HG02678 (cell line): ENCODE measurements around the gene GPATCH2L.

Experiments used
- ATAC-seq: cut with Tn5 transposase; IDR thresholded peaks from one replicate; pipeline ENCODE4 v1.9.1; 2021; ENCODE audit warnings: mild to moderate bottlenecking, moderate library complexity; ENCODE audit not compliant: unreplicated experiment

GPATCH2L gene

DNA sequence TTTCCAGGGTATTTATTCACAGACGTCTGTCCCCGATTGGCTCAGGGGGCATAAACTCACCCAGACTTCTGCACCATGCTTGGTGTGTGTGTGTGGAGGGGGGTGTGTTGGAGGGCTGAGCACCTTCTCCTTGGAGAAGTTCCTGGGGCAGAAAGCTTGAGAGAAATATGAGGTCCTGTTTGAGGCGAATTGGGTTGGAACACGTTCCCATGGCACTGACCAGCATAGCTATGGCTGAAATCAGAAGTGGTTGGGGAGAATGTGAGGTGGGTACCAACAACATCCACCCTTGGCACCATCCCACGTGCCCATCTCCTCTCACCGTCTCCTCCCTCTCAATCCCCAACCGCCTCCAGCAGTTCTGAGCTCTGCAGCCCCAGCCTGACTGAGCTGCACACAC lies 16.0 kb upstream of the GPATCH2L start:
- ATAC-seq: no peak

DNA sequence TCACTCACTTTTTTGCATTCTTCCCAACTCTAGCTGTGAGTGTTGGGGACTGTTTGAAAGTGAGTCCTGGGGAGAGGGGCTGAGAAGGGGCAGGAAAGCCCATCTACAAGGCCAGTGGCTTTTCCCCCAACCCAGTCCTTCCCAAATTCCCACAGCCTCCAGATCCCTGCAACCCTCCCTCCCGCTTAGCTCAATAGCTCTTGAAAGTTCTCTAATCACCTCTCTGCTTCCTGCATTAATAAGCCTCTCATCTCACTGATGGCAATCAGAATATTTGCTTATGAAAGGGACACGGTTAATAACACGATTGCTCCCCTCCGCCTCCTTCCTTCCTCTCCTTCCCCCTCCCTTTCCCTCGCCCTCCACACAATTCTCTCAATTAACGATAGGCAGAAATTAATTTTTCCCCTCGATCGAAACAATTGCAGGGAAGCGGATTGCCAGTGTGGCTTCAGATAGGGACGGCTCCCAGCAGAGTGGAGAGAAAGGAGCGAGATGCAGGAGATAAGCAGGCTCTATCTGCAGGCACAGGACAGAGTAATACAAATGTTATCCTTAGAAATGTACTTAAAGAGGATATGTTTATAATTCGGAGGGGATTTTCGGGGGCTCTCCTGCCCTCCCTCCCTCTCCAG lies 15.1 kb upstream of the GPATCH2L start:
- ATAC-seq: no peak

DNA sequence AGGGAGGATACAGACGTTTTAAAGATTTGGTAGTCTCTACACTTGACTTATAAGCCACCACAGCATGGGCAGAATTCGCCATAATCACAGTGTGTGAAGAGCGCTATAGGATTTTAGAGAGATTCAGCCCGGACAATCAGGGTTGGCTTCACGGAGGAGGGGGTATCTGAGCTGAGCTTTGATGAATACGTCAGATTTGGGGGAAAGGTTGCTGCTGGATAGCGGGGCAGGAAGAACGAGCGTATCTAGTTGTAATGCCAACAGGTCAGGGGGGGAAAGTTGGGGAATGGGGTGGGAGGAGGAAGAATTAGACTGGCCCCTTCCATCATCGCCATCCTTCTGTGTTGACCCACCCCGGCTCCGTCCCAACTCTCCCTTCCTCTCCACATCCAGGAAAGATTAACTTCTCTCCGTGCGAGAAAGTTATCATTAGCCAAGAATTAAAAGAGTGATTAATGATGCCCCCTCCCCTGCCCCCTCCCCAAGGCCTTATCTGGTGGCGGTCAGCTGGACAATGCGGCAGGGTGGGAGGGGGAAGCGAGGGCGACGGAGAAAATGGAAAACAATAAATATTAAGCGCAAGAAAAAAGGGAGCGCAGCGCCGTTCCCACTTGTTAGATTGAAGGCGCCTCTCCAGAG lies 13.5 kb upstream of the GPATCH2L start:
- no peak for ATAC-seq

DNA sequence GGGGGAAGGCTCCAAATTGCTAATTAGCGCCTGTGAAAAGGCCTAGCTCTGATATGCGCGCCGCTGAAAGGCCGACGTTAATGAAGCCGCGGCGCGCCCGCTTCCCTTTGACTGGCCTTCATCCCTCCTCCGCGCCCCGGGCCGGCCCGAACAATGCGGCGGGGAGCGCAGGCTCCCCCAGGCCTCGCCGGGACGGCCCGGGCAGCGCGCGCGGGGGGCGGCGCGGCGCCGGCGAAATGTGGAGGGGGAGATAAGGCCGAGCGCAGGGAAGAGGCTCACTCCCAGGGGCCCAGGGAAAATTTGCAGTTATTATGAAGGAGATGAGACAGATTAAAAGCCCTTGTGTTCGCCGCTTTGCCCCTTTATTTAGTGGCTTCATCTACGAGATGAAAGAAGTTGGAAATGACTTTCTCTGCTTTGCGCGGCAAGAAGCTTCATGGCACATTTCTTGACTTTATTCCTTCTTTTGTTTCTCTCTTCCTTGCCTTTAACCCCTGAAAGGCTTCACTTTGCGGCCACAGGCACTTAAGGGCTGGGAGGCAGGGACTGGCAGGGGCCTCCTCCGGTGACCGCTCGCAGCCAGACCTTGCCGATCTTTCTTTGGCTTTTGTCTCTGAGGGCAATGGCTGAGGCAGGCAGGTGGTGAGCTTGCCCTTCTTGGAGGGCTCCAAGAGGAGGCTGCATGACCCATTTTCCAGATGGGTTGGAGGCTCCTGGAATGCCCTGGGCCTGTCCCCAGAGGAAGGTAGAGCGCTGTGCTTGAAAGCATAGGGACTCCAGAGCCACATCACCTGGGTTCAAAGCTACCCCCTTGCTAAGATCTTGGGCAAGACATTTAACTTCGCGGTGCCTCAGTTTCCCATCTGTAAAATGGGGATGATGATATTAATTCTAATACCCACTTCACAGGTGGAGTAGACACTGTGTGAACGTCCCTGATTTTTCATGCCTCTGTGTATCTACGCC lies 12.7 kb upstream of the GPATCH2L start:
- no peak for ATAC-seq

DNA sequence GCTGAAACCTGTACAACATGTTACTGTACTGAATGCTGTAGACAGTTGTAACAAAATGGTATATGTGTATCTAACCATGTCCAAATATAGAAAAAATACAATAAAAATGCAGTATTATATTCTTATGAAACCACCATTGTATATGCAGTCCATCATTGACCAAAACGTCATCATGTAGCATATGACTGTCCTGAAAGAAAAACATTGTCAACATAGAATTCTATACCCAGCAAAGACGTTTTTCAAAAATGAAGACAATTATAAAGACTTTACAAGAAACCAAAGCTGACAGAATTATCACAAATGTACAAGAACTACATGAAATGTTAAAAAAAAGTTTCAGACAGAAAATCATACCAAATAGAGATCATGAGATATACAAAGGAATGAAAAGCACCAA lies 8.1 kb upstream of the GPATCH2L start:
- ATAC-seq: no peak

DNA sequence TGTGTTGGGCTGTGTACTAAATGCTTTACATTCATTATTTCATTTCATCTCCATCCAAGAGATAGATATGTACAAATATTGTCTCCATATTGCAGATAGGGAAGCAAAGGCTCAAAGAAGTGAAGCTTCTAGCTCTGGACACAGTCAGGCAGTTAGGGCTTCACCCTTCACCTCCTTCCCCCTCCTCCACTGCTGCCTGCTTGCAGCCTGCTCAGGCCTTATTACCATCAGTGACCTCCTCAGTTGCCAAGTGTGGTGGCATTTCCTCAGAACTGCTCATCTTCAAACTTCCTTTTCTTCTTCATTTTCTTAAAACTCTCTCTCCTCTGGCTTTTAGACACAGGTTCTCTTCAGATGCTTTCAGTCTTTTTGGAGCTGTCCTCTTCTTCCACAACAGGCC lies 4.7 kb upstream of the GPATCH2L start:
- ATAC-seq: no peak

DNA sequence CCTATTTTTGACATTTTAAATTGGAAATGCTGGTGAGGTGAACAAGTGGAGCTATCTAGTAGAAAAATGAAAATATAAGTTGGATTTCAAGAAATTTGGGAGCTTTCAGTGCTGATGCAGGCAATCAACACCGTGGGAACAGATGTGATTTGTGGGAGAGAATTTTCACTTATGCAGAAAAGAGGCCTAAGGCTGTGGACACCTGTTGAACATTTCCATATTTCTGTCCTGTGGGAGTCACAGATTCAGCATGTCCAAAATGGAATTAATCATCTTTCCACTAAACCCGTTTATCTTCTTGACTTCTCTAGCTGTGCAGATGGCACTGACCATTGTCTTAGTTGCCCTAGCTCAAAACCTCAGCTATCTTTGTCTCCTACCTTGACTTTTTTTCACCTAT lies 2.5 kb upstream of the GPATCH2L start:
- no peak for ATAC-seq

DNA sequence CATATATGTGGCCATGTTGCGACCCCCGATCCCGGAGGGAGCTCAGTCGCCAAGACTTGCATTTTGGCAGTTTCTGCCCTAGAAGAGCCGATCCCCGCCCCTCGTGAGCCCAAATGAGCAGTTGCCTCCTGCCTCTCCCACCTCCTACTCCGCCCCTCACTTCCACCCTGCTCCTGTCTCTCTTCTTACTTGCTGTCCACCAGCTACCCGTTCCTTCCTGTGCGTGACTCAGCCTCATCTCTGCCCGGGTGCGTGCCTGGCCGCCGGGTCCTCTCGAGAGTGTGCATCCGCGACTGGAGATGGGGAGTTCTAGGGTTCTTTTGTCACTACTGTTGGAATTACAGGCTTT lies 585 bp downstream of the GPATCH2L start:
- peak; percentile 60 for ATAC-seq

DNA sequence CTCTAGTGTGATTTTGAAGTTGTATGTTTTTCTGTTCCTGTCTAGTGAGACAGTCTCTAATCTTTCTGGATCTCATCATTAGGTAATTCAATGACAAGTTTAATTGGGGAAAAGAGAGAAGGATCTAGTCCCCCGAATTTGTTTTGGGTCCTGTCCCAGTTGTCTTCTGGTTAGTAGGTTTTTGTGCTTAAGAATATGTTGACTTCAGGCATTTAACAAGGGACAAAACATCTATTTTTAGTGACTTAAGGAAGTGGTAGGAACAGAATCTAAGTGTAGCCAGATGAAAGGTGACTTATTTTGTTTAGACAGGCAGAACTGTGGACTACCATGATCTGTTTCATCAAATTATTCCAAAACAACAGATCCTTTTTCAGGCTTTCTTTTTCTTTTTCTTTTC lies 2.2 kb downstream of the GPATCH2L start:
- no peak for ATAC-seq

DNA sequence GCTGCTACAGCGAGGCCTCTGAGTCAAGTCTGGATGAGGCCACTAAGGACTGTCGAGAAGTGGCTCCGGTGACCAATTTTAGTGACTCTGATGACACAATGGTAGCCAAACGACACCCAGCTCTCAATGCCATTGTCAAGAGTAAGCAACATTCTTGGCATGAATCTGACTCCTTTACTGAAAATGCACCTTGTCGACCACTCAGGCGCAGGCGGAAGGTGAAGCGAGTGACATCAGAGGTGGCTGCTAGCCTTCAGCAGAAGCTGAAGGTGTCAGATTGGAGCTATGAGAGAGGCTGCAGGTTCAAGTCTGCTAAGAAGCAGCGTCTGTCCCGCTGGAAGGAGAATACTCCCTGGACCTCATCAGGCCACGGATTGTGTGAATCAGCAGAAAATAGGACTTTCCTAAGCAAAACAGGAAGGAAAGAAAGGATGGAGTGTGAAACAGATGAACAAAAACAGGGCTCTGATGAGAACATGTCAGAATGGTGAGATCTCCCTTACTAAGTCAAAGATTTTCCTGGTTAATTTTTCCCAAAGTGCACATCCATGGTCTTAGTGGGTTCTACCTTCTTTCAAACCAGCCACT lies 2.9 kb downstream of the GPATCH2L start:
- no peak for ATAC-seq

DNA sequence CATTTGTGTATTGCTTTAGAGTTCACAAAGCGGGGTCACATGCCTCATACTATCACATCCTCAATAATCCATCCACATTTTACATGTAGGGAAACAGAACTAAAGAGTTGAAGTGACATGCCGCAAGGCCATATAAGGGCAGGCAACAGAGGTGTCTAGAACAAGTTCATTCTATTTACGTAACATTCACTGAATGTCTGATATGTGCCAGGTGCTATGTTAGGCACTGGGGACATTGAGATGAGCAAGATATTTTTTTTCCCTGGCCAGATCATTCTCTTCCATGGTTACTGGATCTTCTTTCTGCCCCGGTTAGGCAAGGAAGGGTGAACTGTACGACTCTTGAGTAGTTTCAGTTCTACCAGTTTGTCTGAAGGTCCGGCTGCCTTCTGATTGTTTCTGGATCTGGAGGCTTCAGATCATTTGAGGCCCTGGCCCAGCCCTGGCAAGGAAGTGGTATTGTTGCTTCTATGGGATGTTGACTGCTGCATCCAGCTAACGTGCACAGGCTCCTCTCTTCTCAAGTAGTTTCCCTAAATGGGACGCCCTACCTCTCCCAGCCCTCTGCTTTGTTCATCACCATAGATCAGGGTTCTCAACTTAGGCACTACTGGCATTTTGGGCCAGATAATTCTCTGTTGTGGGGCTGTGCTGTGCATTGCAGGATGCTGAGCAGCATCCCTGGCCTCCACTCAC lies 12.1 kb downstream of the GPATCH2L start:
- ATAC-seq: no peak

DNA sequence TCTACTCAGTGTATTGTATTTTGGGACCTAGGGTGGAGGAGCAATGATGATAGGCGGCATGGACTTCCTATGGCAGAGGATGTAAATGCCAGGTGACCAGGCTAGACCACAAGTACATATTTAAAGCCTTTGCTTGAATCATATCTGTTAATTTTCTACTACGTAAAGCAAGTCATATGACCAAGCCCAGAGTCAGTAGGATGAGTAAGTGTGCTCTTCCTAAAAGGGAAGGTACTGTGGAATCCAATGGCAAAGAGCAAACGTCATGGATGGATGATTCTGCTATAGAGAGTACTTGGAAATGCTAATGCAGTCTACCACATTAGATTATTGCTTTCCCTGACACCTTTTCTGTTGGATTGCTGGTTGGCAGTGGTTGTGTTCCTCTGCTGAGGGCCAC lies 16.8 kb downstream of the GPATCH2L start:
- ATAC-seq: no peak

DNA sequence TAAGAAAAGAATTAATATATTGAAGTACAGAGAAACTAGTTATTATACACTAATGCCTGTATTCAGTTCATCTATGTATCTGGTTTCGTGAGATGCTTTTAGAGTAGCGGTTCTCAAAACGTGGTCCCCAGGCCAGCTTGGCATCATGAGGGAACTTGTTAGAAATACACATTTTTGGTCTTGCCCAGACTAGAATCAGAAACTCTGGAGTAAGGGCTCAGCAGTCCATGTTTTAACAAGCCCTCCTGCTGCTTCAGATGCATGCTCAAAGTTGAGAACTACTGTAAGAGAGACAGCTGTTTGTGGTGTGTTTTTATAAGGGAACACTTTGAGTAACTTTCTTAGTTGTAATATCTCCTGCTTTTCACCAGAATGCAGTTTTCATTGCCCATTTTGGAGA lies 18.1 kb downstream of the GPATCH2L start:
- no peak for ATAC-seq

DNA sequence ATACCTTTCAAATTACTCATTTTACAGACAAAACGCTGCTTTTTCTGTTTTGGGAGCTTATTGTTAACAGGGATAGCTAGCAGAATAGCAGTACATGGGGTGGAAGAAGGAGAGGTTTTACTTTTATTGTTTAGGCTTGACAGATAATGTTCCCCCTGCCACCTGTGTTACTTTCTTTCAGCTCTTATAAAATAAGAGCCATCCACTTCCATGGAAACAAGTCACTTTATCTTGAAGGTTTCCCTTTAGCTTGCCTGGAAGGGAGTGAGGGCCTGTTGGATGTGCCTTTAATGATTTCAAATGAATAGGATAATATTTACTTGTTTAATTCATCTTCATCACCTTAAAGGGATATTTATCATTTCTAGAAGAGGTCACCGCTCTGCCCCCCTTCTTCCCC lies 23.3 kb downstream of the GPATCH2L start:
- no peak for ATAC-seq

DNA sequence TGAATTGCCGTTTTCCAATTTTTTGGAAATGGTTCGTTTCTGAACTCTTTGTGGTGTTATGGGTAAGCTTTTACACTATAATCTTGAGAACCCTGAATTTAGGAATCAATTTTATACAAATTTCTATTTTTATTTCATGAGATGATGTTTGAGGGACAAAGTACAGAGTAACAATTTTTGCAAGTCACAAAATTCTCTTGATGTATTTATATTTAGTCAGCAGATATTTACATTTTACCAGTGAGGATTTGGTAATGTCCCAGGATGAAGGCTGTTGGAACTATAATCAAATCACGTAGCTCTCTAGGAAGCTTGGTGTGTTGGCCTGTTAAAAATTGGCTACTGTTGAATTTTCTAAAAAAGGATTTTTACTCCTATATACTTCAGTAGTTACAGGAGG lies 24.2 kb downstream of the GPATCH2L start:
- no peak for ATAC-seq

DNA sequence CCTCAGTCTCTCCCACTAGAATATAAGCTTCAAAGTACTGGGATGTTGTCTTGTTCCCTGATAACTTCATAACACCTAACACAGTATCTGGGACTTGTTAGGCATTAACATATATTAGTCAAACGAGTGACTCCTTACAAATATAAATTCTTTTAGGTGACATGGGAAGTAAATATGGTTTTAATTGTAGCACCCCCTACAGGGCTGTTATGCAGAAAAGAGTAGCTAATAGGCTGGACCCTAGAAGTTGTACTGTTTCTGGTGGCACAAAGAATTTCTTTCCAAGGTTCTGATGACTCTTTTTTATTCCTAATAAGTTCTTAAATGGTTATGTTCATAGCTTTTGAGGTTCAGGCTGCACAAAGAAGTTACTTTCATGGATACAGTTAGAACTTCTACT lies 29.8 kb downstream of the GPATCH2L start:
- ATAC-seq: no peak

DNA sequence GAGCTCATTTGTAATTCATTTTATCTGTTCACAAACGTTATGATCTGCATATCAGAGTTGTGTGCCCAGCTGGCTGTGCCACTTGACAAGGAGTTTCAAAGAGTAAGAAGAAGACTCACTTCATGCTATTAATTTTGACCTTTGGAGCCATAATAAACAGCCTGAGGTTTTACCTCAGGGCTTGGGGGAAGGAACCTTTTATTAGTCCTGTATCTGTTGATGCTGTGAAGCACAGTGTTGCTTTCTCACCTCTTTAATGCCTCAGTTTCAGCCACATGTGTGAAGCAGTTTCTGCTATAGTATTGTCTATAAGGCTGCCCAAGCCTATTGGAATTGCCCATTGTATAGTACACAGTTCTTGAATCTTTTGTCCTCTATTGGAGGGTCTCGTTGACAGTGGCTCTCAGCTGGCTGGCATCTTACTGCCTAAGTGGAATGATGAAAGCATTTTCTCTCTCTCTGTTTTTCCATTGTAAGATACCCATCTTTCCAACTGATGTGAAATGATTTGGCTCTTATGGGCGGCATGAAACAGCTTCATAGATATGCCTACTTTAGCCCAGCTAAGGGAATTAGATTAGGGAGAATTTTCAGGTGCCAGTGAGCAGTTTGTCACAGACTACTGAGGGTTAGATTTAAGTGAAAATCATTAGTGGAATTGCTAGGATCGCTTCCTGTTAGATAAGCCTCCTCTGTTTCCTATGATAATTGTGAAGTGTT lies 34.7 kb downstream of the GPATCH2L start:
- ATAC-seq: no peak

DNA sequence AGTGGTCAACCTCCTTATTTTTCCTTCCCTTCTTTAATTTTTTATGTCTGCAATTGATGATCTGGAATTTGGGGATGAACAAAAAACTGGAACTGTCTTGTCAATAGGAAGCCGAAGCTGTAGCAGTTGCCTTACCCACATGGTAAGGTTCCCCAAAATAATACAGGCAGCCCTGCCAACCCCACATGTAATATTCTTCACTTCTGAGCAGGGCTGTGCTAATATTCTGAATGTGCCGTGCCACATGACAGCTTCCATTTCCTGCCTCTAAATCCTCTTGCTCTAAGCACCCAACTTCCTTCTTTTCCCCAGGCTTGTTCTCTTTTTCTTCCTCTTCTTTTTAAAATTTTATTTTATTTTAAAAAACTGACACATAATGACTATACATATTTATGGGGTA lies 39.6 kb downstream of the GPATCH2L start:
- ATAC-seq: no peak

DNA sequence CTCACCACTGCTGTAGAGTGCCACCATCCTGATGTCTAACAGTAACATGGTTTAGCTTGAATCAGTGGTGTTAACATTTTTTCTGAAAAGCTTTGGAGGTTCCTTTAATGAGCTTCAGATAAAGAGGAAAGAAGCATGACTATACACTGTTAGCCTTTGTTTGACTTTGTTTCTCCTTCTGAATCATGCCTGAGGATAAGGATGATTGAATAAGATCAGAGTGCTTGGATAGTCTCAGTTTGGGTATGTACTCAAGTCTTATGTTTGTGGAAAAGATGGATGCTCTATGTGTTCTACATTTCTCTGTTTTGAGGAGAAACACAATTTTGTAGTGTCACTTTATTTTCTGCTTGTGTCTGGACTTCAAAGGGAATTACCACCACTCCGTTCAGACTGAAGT lies 42.0 kb downstream of the GPATCH2L start:
- ATAC-seq: no peak

DNA sequence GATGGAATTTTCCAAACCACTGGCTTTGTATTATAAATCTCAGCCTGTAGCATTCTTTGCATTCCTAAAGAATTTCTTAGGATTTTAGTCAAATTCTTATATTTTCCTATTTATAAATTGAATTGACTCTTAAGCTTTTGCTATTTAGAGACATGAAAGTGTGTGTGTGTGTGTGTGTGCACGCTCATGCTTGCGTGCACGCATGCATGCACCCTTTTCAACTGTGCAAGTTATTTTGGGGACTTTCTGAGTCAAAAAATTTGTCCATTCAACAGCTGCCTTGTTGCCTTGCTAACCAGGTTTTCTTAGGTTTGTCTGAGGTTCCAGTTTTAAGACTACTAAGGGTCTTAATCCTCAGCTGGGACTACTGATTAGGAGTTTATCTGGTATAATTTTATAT lies 42.6 kb downstream of the GPATCH2L start:
- ATAC-seq: no peak
